Measurements from ENCODE around the gene PFDN6.
A peak's percentile ranks its signal among the peaks of the same experiment; 100 is the strongest.

PFDN6 gene

DNA sequence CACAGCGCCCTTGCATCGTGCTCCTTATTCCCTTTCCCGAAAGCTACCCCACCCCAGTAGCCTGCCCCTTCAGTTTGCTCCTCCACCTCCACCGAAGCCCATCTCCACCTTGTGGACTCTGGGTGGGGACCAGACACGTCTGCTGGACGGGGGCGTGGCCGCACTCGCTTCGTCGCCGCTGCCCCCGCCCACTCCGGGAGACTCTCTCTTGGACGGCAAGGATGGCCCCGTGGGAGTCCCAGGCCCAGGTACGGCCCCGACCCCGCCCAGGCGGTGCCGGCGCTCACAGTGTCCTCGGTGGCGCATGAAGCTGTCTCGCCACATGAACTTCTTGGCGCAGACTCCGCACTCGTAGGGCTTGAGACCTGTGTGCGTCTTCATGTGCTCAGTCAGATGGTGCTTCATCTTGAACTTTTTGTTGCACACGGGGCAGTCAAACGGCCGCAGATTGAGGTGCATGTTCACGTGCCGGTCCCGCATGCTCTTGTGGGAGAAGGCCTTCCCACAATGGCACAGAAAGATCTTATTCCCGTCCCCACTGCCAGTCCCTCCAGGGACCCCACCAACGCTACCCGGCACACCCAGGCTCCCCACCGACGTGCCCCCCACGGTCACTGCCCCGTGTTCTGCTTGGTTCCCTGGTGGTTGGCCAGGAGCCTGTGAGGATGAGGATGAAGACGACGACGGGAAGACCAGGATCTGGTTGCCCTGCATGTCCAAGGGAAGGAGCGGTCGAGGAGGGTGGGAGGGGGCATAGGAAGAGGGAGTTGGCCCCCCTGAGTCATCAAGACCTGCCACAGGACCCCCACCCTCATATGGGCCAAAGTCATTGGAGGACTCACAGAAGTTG is 25.8 kb downstream of the PFDN6 start:
- DNase-seq (ENCODE audit: insufficient read length) (no peak), FAIRE-seq (no peak)
- TF ChIP-seq TAF1 (IDR thresholded peaks at IDR 0.05; ENCODE audit: borderline replicate concordance, low read depth, low read length) (no peak), POLR2A (IDR thresholded peaks at IDR 0.05; ENCODE audit: low read depth, low read length) (no peak), POLR2AphosphoS5 (IDR thresholded peaks at IDR 0.05; ENCODE audit: low read depth, low read length) (no peak)

DNA sequence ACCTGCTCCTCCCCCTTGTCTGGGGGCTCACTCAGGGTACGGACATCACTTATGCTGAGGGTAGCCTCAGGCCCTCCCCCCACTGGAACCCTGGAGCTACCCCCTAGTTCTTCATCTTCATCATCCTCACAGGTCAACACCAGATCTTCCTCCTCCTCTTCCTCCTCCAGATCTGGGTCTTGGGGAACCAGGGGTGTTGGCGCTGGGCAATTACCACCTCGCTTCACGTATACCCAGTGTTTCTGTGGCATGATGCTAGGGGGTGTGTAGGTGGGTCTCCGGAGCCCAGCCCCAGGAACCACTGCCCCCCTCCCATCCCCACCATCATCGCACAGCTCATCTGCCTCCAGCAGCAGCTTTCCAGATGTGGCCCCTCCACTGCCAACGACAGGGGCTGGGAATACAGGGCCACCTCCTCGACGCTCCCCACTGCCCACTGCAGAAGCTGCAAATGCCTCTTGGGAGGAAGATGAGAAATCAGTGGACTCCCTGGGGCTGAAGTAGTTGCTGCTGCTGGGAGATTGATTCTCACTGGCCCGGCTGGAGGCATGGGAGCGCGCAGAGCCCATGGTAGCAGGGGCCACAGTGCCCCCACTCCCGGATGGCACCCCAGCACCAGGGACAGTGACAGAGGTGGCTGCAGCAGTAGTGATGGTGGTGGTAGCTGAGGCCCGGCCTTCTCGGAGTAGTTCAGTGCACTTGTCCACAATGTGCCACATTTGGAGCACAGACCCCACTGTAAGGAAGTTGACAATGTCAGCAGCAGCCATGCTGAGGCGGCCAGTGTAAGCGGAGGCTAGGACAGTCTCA is 26.6 kb downstream of the PFDN6 start:
- no peak for DNase-seq (ENCODE audit: insufficient read length)
- TF ChIP-seq POLR2AphosphoS5 (IDR thresholded peaks at IDR 0.05; ENCODE audit: low read depth, low read length) = no peak
- TF ChIP-seq TAF1 (IDR thresholded peaks at IDR 0.05; ENCODE audit: borderline replicate concordance, low read depth, low read length) = no peak
- TF ChIP-seq POLR2A (IDR thresholded peaks at IDR 0.05; ENCODE audit: low read depth, low read length) = no peak
- no peak for FAIRE-seq

DNA sequence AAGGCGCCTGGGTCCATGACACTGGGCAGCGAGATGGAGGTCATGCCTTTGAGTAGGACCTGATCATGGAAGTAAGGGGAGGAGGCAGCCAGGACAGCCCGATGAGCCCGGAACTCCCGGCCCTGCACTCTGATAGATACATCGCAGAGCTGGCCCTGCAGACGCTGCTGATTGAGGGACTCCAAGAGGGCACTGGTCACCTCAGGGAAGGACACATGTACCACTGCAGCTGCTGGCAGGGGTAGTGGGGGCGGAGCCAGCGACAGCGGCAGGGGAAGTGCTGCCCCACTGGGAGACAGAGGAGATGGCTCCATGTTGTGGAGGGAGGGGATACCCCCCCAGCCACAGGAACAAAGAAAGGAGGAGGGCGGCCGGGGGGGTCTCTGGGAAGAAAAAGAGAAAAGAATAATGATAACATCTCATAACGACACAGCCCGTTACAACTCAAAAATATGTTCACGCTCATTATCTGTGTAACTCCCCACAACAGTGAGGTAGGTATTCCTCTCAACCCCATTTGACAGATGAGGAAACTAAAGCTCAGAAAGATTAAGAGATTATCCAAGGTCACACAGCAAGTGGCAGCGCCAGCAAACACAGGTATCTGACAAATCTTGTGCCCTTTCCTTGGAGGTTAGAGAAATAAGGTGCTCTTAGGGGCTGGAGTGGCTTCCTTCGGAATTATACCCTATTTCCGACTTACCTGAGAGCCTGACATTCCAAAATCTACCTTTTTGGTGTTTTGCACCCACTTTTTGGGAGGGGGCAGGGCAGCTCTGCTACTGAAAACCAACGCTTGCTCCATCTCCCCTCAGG is 27.4 kb downstream of the PFDN6 start:
- TF ChIP-seq TAF1 (IDR thresholded peaks at IDR 0.05; ENCODE audit: borderline replicate concordance, low read depth, low read length) (no peak), POLR2A (IDR thresholded peaks at IDR 0.05; ENCODE audit: low read depth, low read length) (no peak)
- DNase-seq (ENCODE audit: insufficient read length) (no peak), FAIRE-seq (no peak)

DNA sequence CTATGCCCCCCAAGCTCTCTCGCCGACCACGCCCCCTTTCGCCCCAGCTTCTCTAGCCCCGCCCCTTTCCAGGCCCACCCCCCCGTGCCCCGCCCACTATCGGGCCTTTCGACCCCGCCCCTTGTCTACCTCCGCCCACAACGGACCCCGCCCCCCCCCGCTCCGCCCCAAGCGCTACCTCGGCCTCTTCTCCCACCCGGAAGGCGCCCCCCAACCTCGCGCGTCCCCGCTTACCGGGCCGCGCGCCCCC is 27.9 kb downstream of the PFDN6 start:
- FAIRE-seq (no peak), DNase-seq (ENCODE audit: insufficient read length) (peak; percentile 56)
- no peak for TF ChIP-seq POLR2AphosphoS5 (IDR thresholded peaks at IDR 0.05; ENCODE audit: low read depth, low read length)

DNA sequence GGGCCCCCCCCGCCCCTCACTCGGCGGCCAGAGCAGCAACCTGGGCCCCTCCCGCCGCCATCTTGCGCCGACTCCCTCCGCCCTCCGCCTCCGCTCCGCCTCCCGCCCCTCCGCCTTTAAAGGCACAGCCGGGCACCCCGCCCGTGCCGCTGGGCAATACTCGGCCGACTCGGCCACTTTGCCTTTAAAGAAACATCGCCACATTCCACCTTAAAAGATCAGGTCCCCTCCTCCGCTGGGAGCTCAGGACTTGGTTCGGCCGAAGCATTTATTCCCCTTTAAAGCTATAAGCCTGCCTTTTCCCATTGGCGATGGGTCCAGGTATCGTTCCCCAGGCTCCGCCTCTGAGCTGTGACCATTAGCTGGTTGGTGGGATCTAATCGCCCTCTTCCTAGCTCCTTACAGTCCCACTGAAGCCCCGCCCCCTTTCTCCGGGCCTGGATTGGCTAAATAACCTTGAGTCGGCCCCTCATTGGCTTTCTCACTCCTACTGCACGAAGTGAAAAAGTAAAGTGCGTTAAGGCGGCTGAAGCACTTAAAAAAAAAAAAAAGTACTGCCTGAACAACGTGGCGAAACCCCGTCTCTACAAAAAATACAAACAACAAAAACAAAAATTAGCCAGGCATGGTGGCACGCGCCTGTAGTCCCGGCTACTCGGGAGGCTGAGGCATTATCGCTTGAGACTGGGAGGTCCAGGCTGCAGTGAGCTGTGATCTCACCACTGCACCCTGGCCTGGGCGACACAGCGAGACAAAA is 28.4 kb downstream of the PFDN6 start, which contains the start of gene ZBTB22:
TSS of gene ZBTB22 (minus strand) at position 76 of the 757 bp plus-strand sequence. CDS start 828 bp downstream, outside the sequence.
- FAIRE-seq (peak; percentile 94), DNase-seq (ENCODE audit: insufficient read length) (peak; percentile 79)
- TF ChIP-seq POLR2A (IDR thresholded peaks at IDR 0.05; ENCODE audit: low read depth, low read length) (peak; percentile 39; the same call in 1 of the 2 replicates), TAF1 (IDR thresholded peaks at IDR 0.05; ENCODE audit: borderline replicate concordance, low read depth, low read length) (no peak), POLR2AphosphoS5 (IDR thresholded peaks at IDR 0.05; ENCODE audit: low read depth, low read length) (peak; percentile 51; the same call in 1 of the 2 replicates)

DNA sequence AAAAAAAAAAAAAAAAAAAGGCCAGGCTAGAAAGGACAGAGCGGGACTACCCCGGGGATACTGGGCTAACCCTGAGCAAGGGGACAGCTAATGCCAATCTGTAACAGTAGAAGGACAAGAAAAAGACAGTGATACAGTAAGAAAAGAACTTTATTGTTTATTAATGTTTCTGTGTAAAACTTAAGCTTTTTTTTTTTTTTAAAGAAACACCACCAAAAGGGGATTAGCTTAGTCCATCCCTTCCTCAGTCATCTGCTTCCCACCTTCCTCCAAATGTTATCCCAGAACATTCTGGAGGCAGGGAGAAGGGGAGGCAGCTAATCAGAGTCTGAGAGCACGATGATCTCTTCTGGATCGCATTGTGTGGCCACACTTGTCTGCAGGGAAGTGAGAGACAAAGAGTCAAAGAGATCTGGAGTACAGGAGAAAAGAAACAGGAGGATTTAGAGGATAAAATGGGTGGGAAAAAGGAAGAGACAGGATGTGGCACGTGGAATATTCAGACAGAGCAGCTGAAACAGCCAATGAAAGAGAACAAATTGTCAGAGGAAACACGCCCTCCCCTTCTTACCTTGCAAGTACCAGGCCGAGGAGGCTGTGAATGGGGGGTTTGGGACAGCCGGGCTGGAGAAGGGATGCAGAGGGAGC is 29.1 kb downstream of the PFDN6 start:
- no peak for TF ChIP-seq POLR2A (IDR thresholded peaks at IDR 0.05; ENCODE audit: low read depth, low read length)
- TF ChIP-seq TAF1 (IDR thresholded peaks at IDR 0.05; ENCODE audit: borderline replicate concordance, low read depth, low read length) = no peak
- no peak for TF ChIP-seq POLR2AphosphoS5 (IDR thresholded peaks at IDR 0.05; ENCODE audit: low read depth, low read length)
- FAIRE-seq = no peak

DNA sequence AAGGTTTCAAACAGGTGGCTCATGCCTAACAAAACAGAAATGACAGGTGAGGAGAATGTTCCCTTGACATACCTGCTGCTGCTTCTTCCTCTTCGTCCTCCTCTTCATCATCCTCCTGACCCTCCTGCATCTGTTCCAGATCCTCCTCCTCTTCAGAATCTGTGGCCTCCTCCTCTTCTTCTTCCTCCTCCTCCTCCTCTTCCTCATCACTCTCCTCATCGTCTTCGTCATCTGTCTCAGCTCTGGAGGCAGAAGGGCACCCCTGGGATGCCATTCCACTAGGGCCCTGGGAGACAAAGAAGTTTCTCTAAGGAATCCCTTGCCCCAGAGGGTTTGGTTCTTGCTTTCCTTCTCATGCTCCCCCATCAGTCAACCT is 30.5 kb downstream of the PFDN6 start:
- no peak for DNase-seq (ENCODE audit: insufficient read length)
- no peak for FAIRE-seq
- TF ChIP-seq POLR2A (IDR thresholded peaks at IDR 0.05; ENCODE audit: low read depth, low read length) (no peak), TAF1 (IDR thresholded peaks at IDR 0.05; ENCODE audit: borderline replicate concordance, low read depth, low read length) (no peak), POLR2AphosphoS5 (IDR thresholded peaks at IDR 0.05; ENCODE audit: low read depth, low read length) (no peak)

More for the DNA sequence above, 29.1 kb downstream of the PFDN6 start:
- DNase-seq (ENCODE audit: insufficient read length) = no peak

DNA sequence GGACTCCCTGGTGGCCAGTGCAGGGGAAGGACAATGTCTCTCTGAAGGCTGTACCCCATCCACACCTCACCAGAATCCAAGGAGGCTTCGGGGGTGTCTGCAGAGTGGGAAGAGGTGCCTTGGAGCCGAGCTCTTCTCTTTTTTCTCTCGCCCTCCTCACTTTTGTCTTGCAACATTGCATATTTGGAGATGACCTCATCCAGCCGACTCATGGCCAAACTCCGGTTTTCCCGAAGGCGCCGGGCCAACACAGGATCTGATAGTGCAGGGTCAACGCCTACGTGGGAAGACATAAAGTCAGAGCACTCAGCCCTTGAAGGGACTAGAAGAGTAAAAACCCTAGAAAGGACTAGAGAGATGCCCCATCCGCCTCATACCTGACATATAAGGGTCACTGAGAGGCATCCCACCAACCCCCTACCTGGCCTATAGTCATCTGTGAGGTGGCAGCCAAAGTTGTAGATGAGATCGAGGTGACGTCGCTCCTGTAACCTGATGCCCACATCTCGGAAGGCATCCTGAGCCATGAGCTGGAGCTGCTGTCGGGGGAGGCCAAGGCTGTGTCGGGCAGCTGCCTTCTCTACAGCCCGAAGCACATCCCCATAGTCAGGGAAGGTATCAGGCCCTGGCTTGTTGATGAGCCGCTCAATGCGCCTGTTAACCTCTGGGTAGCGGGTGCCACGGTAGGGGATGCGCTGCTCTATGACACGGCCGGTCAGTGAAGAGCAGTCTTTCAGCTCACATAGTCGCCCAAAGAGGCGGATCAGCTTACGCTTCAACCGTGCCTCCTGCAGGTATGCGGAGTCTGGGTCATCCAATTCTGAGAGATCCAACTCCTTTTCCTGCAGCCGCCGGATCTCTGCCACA is 31.1 kb downstream of the PFDN6 start:
- FAIRE-seq = no peak
- TF ChIP-seq POLR2A (IDR thresholded peaks at IDR 0.05; ENCODE audit: low read depth, low read length) (no peak), TAF1 (IDR thresholded peaks at IDR 0.05; ENCODE audit: borderline replicate concordance, low read depth, low read length) (no peak), POLR2AphosphoS5 (IDR thresholded peaks at IDR 0.05; ENCODE audit: low read depth, low read length) (no peak)
- DNase-seq (ENCODE audit: insufficient read length) = no peak

DNA sequence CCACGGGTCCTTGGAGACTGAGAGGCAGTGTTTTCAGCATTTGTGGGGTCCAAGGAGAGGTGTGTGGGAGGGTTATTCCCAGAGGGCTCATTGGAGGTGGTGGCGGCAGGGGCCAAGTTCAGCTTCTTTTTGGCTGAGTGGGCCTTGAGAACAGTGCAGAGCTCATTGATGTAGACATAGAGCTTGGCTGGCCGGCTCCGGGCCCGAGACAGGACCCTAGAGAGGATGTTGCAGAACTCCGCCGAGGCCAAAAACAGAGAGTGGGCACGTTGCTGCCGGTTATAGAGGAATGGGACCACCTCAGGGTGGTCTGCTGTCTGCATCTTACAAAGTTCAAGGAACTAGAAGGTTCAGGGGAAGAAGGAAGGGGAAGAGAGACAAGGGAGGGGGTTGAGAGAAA is 31.8 kb downstream of the PFDN6 start:
- TF ChIP-seq POLR2A (IDR thresholded peaks at IDR 0.05; ENCODE audit: low read depth, low read length) (no peak), POLR2AphosphoS5 (IDR thresholded peaks at IDR 0.05; ENCODE audit: low read depth, low read length) (no peak), TAF1 (IDR thresholded peaks at IDR 0.05; ENCODE audit: borderline replicate concordance, low read depth, low read length) (no peak)
- FAIRE-seq (no peak), DNase-seq (ENCODE audit: insufficient read length) (no peak)

DNA sequence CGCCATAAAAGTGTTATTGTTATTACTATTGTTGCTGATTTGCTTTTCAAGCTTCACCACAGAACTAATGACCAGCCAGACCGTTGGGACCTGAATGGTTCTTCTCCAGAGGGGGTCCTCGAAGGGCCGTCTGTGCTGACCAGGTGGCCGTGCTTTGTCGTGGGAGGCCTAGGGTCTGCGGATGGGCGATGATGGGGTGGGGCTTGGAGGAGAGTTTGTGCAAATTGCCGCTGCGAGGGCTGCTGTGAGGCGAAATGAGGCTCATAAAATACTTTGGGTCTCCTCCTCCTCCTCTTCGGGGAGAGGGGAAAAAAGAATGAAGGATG is 34.2 kb downstream of the PFDN6 start:
- TF ChIP-seq TAF1 (IDR thresholded peaks at IDR 0.05; ENCODE audit: borderline replicate concordance, low read depth, low read length) (no peak), POLR2A (IDR thresholded peaks at IDR 0.05; ENCODE audit: low read depth, low read length) (no peak), POLR2AphosphoS5 (IDR thresholded peaks at IDR 0.05; ENCODE audit: low read depth, low read length) (no peak)
- FAIRE-seq (no peak), DNase-seq (ENCODE audit: insufficient read length) (no peak)

Measured in GM12892 (cell line).